Uterus (tissue), 4 donors: ENCODE data around the gene DNAJC15. TPM values are rescaled to one million over a fixed set of nuclear protein-coding genes. Genes with fewer than 3 reads are reported as not detected.

ENCODE experiments used
- DNase-seq, 2 donors: peaks; one replicate each; pipeline ENCODE4 v3.0.0-alpha.2; 2019 to 2020
- H3K27ac ChIP-seq, 2 donors: fragments of 200-600 bp; sonication (generic); 1 replicate in 1 of 2; 2 replicates in 1 of 2; pipeline ENCODE4 v1.5.1; 2016 to 2018
- H3K27me3 ChIP-seq, 2 donors: fragments of 200-600 bp; sonication (generic); one replicate each; pipeline ENCODE4 v1.5.1; 2018 to 2019; ENCODE audit warnings: control low read depth in 1 of 2
- H3K36me3 ChIP-seq, 2 donors: fragments of 200-600 bp; sonication (generic); one replicate each; pipeline ENCODE4 v1.5.1; 2019; ENCODE audit warnings: control low read depth in 1 of 2
- H3K4me1 ChIP-seq, 2 donors: fragments of 200-600 bp; sonication (generic); one replicate each; pipeline ENCODE4 v1.5.1; 2018 to 2019; ENCODE audit warnings: control low read depth in 1 of 2
- H3K4me3 ChIP-seq, 2 donors: fragments of 200-600 bp; sonication (generic); 1 replicate in 1 of 2; 2 replicates in 1 of 2; pipeline ENCODE4 v1.5.1; 2018 to 2019; ENCODE audit warnings: mild to moderate bottlenecking in 1 of 2
- H3K9me3 ChIP-seq, 2 donors: fragments of 200-600 bp; sonication (generic); one replicate each; pipeline ENCODE4 v1.5.1; 2019; ENCODE audit warnings: control low read depth in 1 of 2
- POLR2A ChIP-seq, 2 donors: fragments of 450-650 bp; IDR thresholded peaks; one replicate each; pipeline ENCODE4 v1.6.1; 2016; ENCODE audit warnings: antibody characterized with exemption in 2 of 2, mild to moderate bottlenecking in 1 of 2, moderate library complexity in 1 of 2
- intact Hi-C: fragments of 100-400 bp; cut with DNase I; formaldehyde crosslinking; loops from one replicate; pipeline ENCODE4 v1.15.1; 2023; ENCODE audit warnings: low total_unique reads
- total RNA-seq, 4 donors: library from RNA; depleted of rRNA in 3 of 4; stranded (reverse); fragments of >200 nt in 3 of 4; gene quantifications; one replicate each; pipeline versions ENCODE4 v1.1.0 to v1.2.4, GENCODE V29; 2014 to 2023
- TF ChIP-seq, protein P1 (sequence below), 4 experiments: fragments of 200-600 bp in 2 of 4; fragments of 450-650 bp in 2 of 4; sonication (generic) in 2 of 4; IDR thresholded peaks; one replicate each; pipeline ENCODE4 v1.5.1; 2016 to 2019; ENCODE audit warnings: antibody characterized with exemption in 4 of 4, mild to moderate bottlenecking in 2 of 4, moderate library complexity in 1 of 4
- donor health status: DM: yes; HTN: yes; CAD: no.

The DNAJC15 gene
- total RNA-seq, 4 donors from 2014 or later = 3.6 to 14.5 (median 6.1) TPM

- intact Hi-C loops = no loop called here
- no peak overlapping the region for H3K4me3 ChIP-seq
- H3K36me3 ChIP-seq = no peaks in the 10 kb centered on the region
- H3K9me3 ChIP-seq = no peaks in the 10 kb centered on the region
- TF ChIP-seq POLR2A (IDR thresholded peaks at IDR 0.05) = no peak
- TF ChIP-seq, protein P1, sequence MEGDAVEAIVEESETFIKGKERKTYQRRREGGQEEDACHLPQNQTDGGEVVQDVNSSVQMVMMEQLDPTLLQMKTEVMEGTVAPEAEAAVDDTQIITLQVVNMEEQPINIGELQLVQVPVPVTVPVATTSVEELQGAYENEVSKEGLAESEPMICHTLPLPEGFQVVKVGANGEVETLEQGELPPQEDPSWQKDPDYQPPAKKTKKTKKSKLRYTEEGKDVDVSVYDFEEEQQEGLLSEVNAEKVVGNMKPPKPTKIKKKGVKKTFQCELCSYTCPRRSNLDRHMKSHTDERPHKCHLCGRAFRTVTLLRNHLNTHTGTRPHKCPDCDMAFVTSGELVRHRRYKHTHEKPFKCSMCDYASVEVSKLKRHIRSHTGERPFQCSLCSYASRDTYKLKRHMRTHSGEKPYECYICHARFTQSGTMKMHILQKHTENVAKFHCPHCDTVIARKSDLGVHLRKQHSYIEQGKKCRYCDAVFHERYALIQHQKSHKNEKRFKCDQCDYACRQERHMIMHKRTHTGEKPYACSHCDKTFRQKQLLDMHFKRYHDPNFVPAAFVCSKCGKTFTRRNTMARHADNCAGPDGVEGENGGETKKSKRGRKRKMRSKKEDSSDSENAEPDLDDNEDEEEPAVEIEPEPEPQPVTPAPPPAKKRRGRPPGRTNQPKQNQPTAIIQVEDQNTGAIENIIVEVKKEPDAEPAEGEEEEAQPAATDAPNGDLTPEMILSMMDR (IDR thresholded peaks at IDR 0.05) = no peak
- DNase-seq = no peak
- H3K4me1 ChIP-seq = no peaks in the 10 kb centered on the region
- H3K27ac ChIP-seq = no peak overlapping the region
- no peaks in the 10 kb centered on the region for H3K27me3 ChIP-seq
Observed at GRCh38 chr13:43118521-43118920, 95.1 kb downstream of the DNAJC15 start.

- Histone ChIP-seq H3K4me1 (no peaks in the 10 kb centered on the region), H3K27me3 (no peaks in the 10 kb centered on the region), H3K27ac (no peak overlapping the region), H3K4me3 (no peak overlapping the region), H3K36me3 (no peaks in the 10 kb centered on the region), H3K9me3 (no peaks in the 10 kb centered on the region)
- intact Hi-C loops = no loop called here
- no peak for DNase-seq
- TF ChIP-seq, protein P1 (IDR thresholded peaks at IDR 0.05) = no peak
- TF ChIP-seq POLR2A (IDR thresholded peaks at IDR 0.05) = no peak
Observed at GRCh38 chr13:43119206-43119605, 95.8 kb downstream of the DNAJC15 start.

GRCh38 chr13:43122791-43123190, 99.4 kb downstream of the DNAJC15 start:
- Histone ChIP-seq H3K27ac (no peak overlapping the region), H3K9me3 (no peaks in the 10 kb centered on the region), H3K36me3 (no peaks in the 10 kb centered on the region), H3K4me3 (no peak overlapping the region), H3K4me1 (no peaks in the 10 kb centered on the region), H3K27me3 (no peaks in the 10 kb centered on the region)
- intact Hi-C loops = no loop called here
- TF ChIP-seq POLR2A (IDR thresholded peaks at IDR 0.05) = no peak
- TF ChIP-seq, protein P1 (IDR thresholded peaks at IDR 0.05) = no peak
- DNase-seq = no peak

DNA sequence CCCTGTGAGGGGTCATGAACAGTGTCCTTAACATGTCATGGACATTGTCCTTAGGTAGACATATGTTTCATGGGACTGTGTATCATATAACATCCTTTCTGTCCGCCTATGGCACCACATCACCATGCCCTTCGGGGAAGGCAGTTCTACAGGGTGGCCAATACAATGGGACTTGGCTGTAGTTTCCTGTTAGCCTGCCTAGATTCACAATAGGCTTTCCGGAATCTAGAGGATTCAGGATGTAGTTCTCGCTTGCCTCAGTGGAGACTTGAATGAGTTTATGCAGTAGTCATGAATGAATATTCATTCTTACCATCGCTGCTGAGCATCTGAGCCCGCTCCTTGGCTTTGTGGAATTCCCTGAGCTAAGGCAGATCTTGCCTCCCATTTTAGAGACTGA, 100.5 kb downstream of the DNAJC15 start:
- Histone ChIP-seq H3K4me1 (no peaks in the 10 kb centered on the region), H3K4me3 (no peak overlapping the region), H3K9me3 (no peaks in the 10 kb centered on the region), H3K27ac (no peak overlapping the region), H3K27me3 (no peaks in the 10 kb centered on the region), H3K36me3 (no peaks in the 10 kb centered on the region)
- intact Hi-C loops = no loop called here
- DNase-seq = no peak
- TF ChIP-seq POLR2A (IDR thresholded peaks at IDR 0.05) = no peak
- TF ChIP-seq, protein P1 (IDR thresholded peaks at IDR 0.05) = no peak

DNA sequence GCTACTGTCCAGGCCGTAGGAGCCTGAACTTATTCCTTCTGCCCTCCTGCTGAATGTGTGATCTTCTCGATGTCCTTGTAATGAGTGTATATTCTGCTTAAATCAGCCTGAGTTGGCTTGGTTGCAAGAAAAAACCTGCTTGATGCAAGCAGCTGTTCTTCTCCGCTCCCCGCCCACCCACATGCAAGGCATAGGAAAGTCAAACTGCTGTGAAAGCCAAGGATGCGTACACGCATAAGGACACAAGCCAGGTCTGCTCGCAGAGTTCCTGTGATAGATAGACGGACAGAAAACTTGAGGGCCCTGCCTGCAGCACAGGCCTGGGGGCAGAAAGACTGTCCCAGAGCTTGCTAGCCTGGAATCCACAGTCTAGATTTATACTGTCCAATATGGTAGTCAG, 101.1 kb downstream of the DNAJC15 start:
- H3K36me3 ChIP-seq = no peaks in the 10 kb centered on the region
- H3K27me3 ChIP-seq = no peaks in the 10 kb centered on the region
- TF ChIP-seq POLR2A (IDR thresholded peaks at IDR 0.05) = no peak
- TF ChIP-seq, protein P1 (IDR thresholded peaks at IDR 0.05) = no peak
- no peak for DNase-seq
- no peaks in the 10 kb centered on the region for H3K9me3 ChIP-seq
- intact Hi-C loops = no loop called here
- H3K4me3 ChIP-seq = no peak overlapping the region
- H3K27ac ChIP-seq = no peak overlapping the region
- no peaks in the 10 kb centered on the region for H3K4me1 ChIP-seq
